COLO668 (cell line): ENCODE results near the gene RBP5.
"Not testable (repeated sequence)": the region's sequence is repeated elsewhere in the genome, so short reads cannot be mapped to it uniquely, and the experiment has no call there.

ENCODE experiments used
- DNase-seq: peaks from one replicate; lab custom pipeline; 2025; ENCODE audit not compliant: unreplicated experiment; lab: John Stamatoyannopoulos, UW

Gene RBP5

GRCh38 chr12:7123806-7124522, 4.7 kb downstream of the RBP5 start:
- no peak for DNase-seq

GRCh38 chr12:7122811-7123769, 5.6 kb downstream of the RBP5 start:
- DNase-seq, result no peak

DNA sequence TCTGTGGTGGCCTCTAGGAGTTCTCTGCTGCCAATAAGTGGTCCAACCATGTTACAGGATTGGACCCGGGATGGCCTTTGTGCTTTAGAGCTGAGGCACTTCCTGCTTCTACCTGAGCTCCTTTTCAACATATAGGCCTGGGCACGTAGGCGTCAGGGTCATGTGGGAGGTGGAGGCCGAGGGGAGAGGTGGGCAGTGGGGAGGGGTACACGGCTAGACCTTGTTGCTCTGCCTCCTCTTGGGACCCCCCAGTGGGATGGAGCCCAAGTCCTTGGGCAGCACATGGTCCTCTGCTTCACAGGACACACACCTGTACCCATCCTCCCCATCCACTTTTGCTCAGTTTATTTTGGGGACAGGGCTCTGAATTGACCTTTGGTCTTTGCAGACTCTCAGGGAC, 7.4 kb downstream of the RBP5 start:
- DNase-seq, result no peak

GRCh38 chr12:7120166-7120565, 8.5 kb downstream of the RBP5 start:
- DNase-seq, result no peak

DNA sequence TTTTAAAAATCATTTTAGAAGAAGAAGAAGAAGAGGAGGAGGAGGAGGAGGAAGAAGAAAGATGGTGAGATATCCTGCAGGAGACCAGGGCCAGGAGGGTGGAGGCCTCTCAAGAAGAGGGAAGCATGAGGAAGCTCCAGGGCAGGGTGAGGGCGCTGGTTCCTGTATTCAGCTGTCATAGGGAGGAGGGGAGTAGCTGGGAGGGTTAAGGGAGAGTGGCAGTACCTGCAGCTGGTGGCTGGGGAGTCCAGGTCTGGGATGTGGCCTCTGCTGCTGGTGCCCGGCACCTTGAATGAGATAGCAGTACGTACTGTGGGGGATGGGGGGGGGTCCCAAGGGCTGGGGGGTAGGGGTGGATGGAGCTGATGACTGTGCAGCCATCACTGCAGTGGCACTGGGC, 9.8 kb downstream of the RBP5 start:
- no peak for DNase-seq

- DNase-seq, result no peak
These were observed 11.0 kb downstream of the RBP5 start for GRCh38 chr12:7117670-7118069.

DNA sequence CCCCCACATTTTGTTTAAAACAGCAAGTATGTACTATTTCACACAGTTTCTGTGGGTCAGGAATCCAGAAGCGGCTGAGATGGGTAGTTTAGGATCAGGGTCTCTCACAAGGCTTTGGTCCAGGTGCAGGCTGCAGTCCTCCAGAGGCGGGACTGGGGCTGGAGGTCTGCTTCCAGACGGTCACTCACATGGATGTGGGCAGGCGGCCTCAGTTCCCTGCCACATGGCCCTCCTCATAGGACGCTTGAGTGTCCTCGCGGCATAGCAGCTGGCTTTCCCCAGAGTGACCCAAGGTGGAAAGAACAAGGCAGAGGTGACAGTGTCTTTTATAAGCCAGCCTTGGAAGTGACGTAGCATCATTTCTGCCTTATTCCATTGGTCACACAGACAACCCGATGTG, 11.8 kb downstream of the RBP5 start:
- no peak for DNase-seq

DNA sequence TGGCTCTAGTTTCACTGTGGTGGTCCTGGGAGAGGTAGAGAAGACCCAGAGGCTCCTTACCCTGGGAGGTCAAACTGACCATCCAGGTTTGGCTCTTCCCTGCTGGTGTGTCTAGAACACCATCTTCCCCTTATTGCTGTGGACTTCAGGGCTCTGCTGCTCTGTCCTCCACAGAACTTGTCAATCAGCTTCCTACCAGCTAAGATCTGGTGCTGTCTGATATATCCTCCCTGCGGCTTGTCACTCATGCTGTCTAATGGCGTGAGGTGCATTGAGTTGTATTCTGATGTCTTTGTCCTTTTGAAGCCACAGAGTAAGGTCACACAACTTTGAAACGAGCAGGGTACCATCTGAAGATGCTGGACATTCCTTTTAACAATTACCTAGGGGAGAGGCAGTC, 12.5 kb downstream of the RBP5 start:
- DNase-seq, result no peak

GRCh38 chr12:7114851-7115250, 13.8 kb downstream of the RBP5 start:
- no peak for DNase-seq

- no peak for DNase-seq
These were observed 14.7 kb downstream of the RBP5 start for GRCh38 chr12:7114008-7114407.

DNA sequence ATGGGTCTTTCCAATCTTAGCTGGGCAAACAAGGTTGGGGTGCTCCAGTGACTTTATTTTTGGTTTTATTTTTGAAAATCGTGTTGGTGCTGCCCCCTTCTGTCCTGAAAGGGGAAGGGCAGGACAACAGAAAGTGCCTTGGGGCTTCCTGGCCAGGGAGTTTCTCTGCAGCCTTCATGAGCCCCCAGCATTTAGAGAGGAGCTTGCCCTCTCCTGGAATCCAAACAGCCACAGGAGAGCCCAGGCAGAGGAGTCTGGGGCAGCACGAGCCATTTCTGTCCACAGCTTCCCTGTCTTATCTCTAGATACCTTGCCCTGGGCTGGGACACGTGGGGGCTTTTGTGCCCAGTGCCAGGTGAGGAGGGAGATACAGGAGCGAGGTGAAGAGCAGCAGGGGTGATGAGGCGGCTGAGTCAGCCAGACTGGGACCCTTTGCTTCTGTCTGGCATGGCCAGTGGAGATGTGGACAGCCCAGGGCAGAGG, 15.3 kb downstream of the RBP5 start:
- DNase-seq, result peak; percentile 0

GRCh38 chr12:7112041-7112440, 16.6 kb downstream of the RBP5 start:
- no peak for DNase-seq

DNA sequence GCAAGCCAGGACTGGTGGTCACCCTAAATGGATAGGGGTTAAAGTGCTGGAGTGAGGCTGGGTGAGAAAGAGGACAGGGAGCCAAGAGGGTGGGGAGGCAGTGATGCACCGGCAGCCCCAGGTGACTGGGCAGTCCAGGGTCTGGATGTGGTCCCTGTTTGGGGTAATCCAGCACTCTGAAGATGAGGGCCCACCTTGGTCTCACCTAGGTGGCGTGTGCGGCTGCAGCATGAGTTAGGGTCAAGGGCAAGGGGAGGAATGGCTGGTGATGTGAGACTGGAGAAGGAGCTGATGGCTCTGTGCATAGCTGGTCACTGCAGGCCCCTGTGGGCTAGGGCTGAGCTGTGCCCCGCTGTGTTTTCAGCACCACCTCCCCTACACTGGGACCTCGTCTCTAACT, 18.0 kb downstream of the RBP5 start:
- no peak for DNase-seq

DNA sequence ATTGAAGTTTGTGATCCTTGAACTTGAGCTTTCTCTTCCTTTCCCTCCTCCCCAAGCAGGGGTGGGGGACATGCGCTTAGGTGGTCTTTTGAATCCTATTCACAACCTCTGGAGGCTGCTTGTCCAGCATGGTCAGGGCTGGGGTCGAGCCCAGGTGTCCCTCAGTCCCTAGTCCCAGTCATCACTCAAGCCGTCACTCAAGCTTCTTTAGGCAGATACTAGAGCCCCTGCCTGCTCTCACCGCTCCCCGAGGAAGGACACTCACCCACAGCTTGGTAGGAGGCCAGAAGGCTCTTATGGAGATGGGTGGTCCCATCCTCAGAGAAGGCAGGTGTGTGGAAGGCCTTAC, 19.1 kb downstream of the RBP5 start:
- no peak for DNase-seq

DNA sequence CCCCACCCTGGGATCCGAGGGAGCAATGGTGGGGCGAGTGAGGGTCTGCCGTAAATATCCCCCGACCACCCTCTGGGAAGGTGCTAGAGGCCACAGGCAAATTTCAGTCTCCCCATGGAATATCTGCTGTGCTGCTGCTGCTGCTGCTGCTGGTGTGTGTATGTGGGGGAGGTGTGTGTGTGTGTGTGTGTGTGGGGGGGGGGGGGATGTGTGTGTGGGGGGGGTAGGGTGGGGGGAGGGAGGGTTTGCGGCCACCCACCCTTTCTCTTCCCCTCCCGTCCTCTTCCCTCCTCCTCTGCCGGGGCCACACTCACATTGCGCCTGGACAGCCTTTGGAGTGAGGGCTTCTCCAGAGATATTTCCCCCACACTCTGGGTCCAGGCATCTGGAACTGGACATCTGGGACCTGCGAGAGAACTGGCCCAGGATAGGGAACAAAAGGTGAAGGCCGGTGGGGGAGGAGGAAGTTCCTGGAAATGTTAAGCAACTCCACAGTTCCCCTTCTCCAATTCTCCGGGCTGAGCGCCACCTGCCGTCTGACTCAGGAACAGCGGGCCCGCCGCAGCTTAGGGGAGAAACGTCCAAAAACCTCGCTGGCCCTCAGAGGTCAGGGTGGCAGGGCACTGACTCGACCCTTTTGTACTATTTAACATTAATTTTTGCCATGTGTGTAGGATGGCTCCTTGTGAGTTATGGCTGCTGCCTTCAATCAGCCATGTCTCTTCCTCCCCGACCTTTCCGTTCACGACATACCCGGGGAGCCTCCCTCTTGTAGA, 19.7 kb downstream of the RBP5 start, which contains the start of gene C1RL:
TSS of gene C1RL (minus strand) at position 419 of the 776 bp plus-strand sequence. CDS start at position 385, 34 bp downstream.
- DNase-seq, result peak; percentile 67

DNA sequence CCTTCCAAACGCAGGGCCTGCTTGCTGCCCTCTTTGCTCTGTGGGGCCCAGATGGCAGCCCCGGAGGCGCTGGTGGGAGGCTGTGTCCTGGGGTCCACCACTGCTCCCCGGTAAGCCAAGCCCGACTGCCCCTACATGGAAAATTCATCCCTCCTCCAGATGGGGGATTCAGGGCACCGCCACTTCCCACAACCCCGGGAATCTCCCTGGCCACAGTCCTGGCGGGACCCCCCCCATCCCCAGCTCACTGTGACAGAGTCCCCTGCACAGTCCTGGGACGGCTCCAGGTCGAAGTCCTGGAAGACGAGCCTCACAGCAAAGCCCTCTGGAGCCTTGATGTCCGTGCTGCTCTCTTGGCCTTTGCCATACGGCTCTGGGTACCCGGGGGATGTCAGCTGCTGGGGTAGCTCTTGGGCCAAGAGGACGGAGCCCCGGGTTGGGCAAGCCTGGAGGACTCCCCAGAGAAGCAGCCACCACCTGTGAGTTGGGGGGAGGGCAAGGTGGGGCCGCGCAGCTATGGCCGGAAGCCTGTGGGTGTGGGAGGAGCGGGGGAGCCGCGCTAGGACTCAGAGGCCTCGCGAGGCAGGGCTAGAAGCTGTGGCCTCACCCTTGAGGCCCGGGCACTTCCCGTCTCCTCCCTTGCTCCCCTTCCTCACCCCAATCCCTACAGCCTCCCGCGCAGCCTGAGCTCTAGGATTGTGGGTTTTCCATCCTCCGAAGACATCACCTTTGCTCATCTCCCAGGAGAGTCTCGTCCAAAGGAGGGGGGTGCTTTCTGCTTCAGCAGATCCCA, 20.5 kb downstream of the RBP5 start:
- DNase-seq, result peak; percentile 78

DNA sequence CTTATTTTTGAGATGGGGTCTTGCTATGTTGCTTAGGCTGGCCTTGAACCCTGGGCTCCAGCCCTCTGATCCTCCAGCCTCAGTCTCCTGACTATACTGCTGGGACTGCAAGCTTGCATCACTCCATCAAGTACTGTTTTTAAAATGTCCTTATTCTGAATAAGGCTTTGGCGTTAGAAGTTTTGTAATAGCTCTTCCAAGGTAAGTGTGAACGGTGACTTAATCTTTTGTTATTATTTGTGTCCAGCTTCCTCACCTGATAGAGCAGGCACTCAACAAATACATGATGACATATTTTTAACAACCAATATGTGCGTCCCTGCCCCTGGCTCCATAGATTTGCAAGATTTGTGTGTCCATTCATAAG, 21.1 kb downstream of the RBP5 start:
- DNase-seq, result no peak

- DNase-seq, result not testable (repeated sequence)
These were observed 21.5 kb downstream of the RBP5 start for GRCh38 chr12:7107181-7107580.

DNA sequence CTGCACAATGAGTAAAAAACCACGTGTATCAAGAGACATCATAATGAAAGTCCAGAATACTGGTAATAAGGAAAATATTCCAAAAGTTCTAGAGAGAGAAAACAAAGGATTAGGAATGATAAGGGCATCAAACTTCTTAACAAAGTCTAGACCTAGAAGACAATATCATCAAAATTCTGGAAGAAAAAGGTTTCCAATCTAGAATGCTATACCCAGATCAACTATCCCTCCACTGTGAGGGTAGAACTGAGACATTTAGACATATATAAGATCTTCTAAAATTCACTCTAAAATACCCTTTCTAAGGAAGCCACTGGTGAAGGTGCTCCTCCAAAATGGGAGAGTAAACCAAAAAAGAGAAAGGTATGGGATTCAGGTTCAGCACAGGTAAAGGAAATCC, 22.6 kb downstream of the RBP5 start:
- no peak for DNase-seq

- DNase-seq, result no peak
These were observed 24.7 kb downstream of the RBP5 start for GRCh38 chr12:7103837-7104584.
